ENCODE measurements around the gene PGA3.
"Not testable (repeated sequence)": the region's sequence is repeated elsewhere in the genome, so short reads cannot be mapped to it uniquely, and the experiment has no call there.

GRCh38 chr11:61240288-61240687, 37.0 kb downstream of the PGA3 start:
- not testable (repeated sequence) for TF ChIP-seq POLR2AphosphoS5, POLR2A (IDR thresholded peaks at IDR 0.05)
